Hepatocyte (in vitro differentiated cells): ENCODE measurements around the gene DDX11. TPM values are rescaled to one million over a fixed set of nuclear protein-coding genes. Genes with fewer than 3 reads are reported as not detected.
"Not testable (repeated sequence)": the region's sequence is repeated elsewhere in the genome, so short reads cannot be mapped to it uniquely, and the experiment has no call there.

Source experiments
- DNase-seq: peaks from one replicate; pipeline ENCODE4 v3.0.0-alpha.2; 2016; ENCODE audit warnings: low spot score
- H2AFZ ChIP-seq: fragments of 200-600 bp; sonication (generic); 2 replicates; pipeline ENCODE4 v1.6.0; 2016; ENCODE audit warnings: antibody characterized with exemption, mild to moderate bottlenecking
- H3K27ac ChIP-seq: fragments of 200-600 bp; sonication (generic); 2 replicates; pipeline ENCODE4 v1.5.1; 2016; ENCODE audit warnings: mild to moderate bottlenecking
- H3K27me3 ChIP-seq: fragments of 200-600 bp; sonication (generic); 2 replicates; pipeline ENCODE4 v1.6.1; 2016
- H3K36me3 ChIP-seq: fragments of 200-600 bp; sonication (generic); replicated peaks from 2 replicates; pipeline ENCODE4 v1.5.1; 2016; ENCODE audit warnings: low read depth; ENCODE audit not compliant: insufficient read depth
- H3K4me1 ChIP-seq: fragments of 200-600 bp; sonication (generic); 2 replicates; pipeline ENCODE4 v1.5.1; 2016; ENCODE audit warnings: mild to moderate bottlenecking, moderate library complexity; ENCODE audit not compliant: insufficient read depth
- H3K4me2 ChIP-seq: fragments of 200-600 bp; sonication (generic); 2 replicates; pipeline ENCODE4 v1.6.0; 2016
- H3K4me3 ChIP-seq: fragments of 200-600 bp; sonication (generic); 2 replicates; pipeline ENCODE4 v1.5.1; 2016; ENCODE audit warnings: mild to moderate bottlenecking
- H3K79me2 ChIP-seq: fragments of 200-600 bp; sonication (generic); 2 replicates; pipeline ENCODE4 v1.6.0; 2017; ENCODE audit warnings: mild to moderate bottlenecking
- H3K9me2 ChIP-seq: fragments of 200-600 bp; sonication (generic); replicated peaks from 2 replicates; pipeline ENCODE4 v1.6.0; 2017; ENCODE audit warnings: mild to moderate bottlenecking; ENCODE audit not compliant: insufficient read depth
- H3K9me3 ChIP-seq: fragments of 200-600 bp; sonication (generic); 2 replicates; pipeline ENCODE4 v1.5.1; 2016; ENCODE audit warnings: low read depth, mild to moderate bottlenecking
- H4K20me1 ChIP-seq: fragments of 200-600 bp; sonication (generic); 2 replicates; pipeline ENCODE4 v1.6.0; 2016; ENCODE audit warnings: mild to moderate bottlenecking; ENCODE audit not compliant: insufficient read depth, poor library complexity, severe bottlenecking
- EZH2 ChIP-seq: fragments of 200-600 bp; sonication (generic); IDR thresholded peaks from 2 replicates; pipeline ENCODE4 v1.6.1; 2016; ENCODE audit warnings: antibody characterized with exemption, mild to moderate bottlenecking, borderline replicate concordance
- EZH2phosphoT487 ChIP-seq: fragments of 200-600 bp; sonication (generic); IDR thresholded peaks from one replicate; pipeline ENCODE4 v1.6.1; 2018; ENCODE audit warnings: antibody characterized with exemption, mild to moderate bottlenecking, low read depth, moderate library complexity; ENCODE audit not compliant: unreplicated experiment, severe bottlenecking
- WGBS: methylation state at CpG from one replicate; pipeline ENCODE4 v1.1.6; 2016; ENCODE audit warnings: low lambda C conversion rate; ENCODE audit errors: missing lambda C conversion rate; 5-methylcytosine and 5-hydroxymethylcytosine counted together
- polyA plus RNA-seq: library from polyadenylated mRNA; unstranded; fragments of >200 nt; fragmentation: Nextera tagmentation; extraction: Ambion mirVana; gene quantifications from 2 replicates; pipeline ENCODE4 v1.2.1, GENCODE V29; 2016
- total RNA-seq: library from RNA; depleted of rRNA; stranded (reverse); fragments of >200 nt; gene quantifications from 2 replicates; pipeline ENCODE4 v1.2.3, GENCODE V29; 2014
- TF ChIP-seq, protein P1 (sequence below): fragments of 200-600 bp; sonication (generic); IDR thresholded peaks from 2 replicates; pipeline ENCODE4 v1.5.1; 2016; ENCODE audit warnings: antibody characterized with exemption, mild to moderate bottlenecking; ENCODE audit not compliant: poor library complexity

DDX11 gene
- total and polyA plus RNA-seq, 2 experiments from 2014 or later, result 24.8 to 29.7 TPM

DNA sequence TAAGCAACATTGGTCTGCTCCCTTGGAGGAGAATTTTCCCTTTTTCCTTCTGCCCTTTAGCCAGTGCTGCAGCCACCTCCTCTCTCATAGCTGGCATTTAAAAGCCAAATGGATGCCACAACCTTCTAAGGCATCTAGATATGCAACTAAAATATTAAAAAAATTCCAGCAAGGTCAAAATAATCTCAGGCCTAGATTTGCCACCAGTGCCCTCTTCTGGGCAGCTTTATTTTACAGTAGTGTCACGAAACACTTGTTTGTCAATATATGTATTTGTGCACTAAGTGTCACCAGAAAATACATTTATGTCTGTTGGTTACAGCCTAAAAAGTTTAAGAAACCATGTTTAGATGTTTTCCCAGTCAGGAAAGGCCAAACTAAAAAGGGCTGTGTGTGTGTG lies 19.7 kb upstream of the DDX11 start:
- not testable (repeated sequence) for H3K9me3 ChIP-seq, H3K9me2 ChIP-seq, H4K20me1 ChIP-seq, H3K79me2 ChIP-seq, H3K27ac ChIP-seq, H3K36me3 ChIP-seq, H3K4me2 ChIP-seq, H3K4me1 ChIP-seq, DNase-seq, H3K4me3 ChIP-seq, H2AFZ ChIP-seq, H3K27me3 ChIP-seq
- TF ChIP-seq, protein P1, sequence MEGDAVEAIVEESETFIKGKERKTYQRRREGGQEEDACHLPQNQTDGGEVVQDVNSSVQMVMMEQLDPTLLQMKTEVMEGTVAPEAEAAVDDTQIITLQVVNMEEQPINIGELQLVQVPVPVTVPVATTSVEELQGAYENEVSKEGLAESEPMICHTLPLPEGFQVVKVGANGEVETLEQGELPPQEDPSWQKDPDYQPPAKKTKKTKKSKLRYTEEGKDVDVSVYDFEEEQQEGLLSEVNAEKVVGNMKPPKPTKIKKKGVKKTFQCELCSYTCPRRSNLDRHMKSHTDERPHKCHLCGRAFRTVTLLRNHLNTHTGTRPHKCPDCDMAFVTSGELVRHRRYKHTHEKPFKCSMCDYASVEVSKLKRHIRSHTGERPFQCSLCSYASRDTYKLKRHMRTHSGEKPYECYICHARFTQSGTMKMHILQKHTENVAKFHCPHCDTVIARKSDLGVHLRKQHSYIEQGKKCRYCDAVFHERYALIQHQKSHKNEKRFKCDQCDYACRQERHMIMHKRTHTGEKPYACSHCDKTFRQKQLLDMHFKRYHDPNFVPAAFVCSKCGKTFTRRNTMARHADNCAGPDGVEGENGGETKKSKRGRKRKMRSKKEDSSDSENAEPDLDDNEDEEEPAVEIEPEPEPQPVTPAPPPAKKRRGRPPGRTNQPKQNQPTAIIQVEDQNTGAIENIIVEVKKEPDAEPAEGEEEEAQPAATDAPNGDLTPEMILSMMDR, result peak; percentile 34
- WGBS, result 84% methylated on average over 1 of the region's 1 CpG

DNA sequence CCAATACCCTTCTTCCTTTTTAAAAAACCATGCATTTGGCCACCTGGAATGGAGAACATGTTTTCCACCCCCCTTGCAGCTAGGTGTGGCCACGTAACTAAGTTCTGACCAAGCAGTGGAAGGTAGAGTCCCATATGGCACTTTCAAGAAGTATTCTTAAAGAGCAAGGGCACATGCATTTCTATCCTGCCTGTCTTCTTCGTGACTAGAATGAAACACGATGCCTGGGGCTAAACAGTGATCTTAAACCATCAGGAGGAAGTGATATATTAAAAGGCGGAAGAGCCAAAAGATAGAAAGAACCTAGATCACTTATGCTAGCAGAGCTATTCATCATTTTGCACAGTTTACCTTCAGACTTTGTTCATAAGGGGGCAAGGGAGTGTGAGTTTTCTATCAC lies 16.0 kb upstream of the DDX11 start:
- Histone ChIP-seq H3K79me2 (no peaks in the 10 kb centered on the region), H3K9me3 (no peaks in the 10 kb centered on the region), H4K20me1 (no peaks in the 10 kb centered on the region), H3K27me3 (no peaks in the 10 kb centered on the region), H3K4me1 (peaks cover 8% of the 10 kb centered on the region), H3K4me3 (no peak overlapping the region), H3K4me2 (no peak overlapping the region), H3K36me3 (no peaks in the 10 kb centered on the region), H3K27ac (no peak overlapping the region), H2AFZ (no peak overlapping the region), H3K9me2 (no peaks in the 10 kb centered on the region)
- no peak for TF ChIP-seq EZH2phosphoT487
- TF ChIP-seq, protein P1, result no peak
- no peak for TF ChIP-seq EZH2
- 57% methylated on average over 4 of the region's 4 CpGs for WGBS
- no peak for DNase-seq

DNA sequence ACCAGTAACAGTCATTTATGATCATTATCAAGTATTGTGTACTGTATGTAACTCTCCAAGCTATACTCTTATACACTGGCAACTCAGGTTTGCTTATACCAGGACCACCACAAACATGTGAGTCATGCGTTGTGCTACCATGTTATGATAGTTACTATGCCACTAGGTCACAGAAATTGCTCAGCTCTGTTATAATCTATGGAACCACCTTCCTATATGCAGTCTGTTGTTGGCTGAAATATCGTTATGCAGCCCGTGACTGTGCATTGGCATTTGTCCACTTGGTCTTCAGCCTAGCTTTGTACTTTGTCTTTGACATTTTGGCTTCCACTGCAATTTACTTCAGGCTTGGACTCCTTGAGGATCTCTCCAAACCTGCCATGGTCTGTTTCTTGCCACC lies 7.5 kb upstream of the DDX11 start:
- DNase-seq, H3K9me2 ChIP-seq, H2AFZ ChIP-seq, H3K9me3 ChIP-seq, H3K79me2 ChIP-seq, H3K4me1 ChIP-seq, H4K20me1 ChIP-seq, H3K36me3 ChIP-seq, H3K27ac ChIP-seq, H3K27me3 ChIP-seq, H3K4me2 ChIP-seq, H3K4me3 ChIP-seq: not testable (repeated sequence)
- 94% methylated on average over 3 of the region's 3 CpGs for WGBS

GRCh38 chr12:31067656-31068055 lies 6.0 kb upstream of the DDX11 start:
- H3K36me3 ChIP-seq, H4K20me1 ChIP-seq, H3K4me3 ChIP-seq, H3K79me2 ChIP-seq, H2AFZ ChIP-seq, H3K9me3 ChIP-seq, H3K9me2 ChIP-seq, DNase-seq, H3K4me1 ChIP-seq, H3K27ac ChIP-seq, H3K27me3 ChIP-seq, H3K4me2 ChIP-seq: not testable (repeated sequence)
- WGBS, result 81% methylated on average over 2 of the region's 2 CpGs

GRCh38 chr12:31070971-31071740 lies 2.5 kb upstream of the DDX11 start:
- not testable (repeated sequence) for H3K9me2 ChIP-seq, H3K27ac ChIP-seq, H3K4me1 ChIP-seq, H3K4me2 ChIP-seq, H4K20me1 ChIP-seq, DNase-seq, H3K4me3 ChIP-seq, H2AFZ ChIP-seq, H3K36me3 ChIP-seq, H3K27me3 ChIP-seq, H3K9me3 ChIP-seq, H3K79me2 ChIP-seq
- 97% methylated on average over 32 of the region's 53 CpGs for WGBS

DNA sequence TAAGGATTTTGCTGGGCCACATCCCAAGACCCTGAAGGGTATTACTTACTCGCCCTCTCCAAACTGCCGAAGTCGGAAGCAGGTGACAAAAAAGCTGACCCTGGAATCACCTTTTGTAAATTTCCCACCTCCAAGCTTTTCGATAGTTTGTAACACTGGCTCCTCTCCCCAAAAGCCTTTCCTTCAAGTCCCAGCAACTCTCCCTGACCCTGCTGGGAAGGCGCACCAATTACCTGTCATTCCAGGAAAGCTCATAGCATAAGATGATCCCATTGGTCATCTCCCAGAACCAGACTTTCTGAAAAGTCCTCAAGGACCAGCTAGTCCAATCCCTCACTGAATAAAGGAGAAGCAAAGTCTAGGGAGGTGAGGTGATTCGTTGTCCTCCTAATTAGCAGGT lies 698 bp upstream of the DDX11 start:
- H3K4me2 ChIP-seq, result peak overlapping the region; percentile 88
- H3K27ac ChIP-seq, result not testable (repeated sequence)
- 67% methylated on average over 5 of the region's 6 CpGs for WGBS

GRCh38 chr12:31074333-31074874 lies 744 bp downstream of the DDX11 start:
- WGBS, result 2% methylated on average over 16 of the region's 16 CpGs
- H3K4me2 ChIP-seq, result peak overlapping the region; percentile 88
- H3K9me2 ChIP-seq, H3K36me3 ChIP-seq, H3K9me3 ChIP-seq, H3K4me1 ChIP-seq, H4K20me1 ChIP-seq, H3K27me3 ChIP-seq: not testable (repeated sequence)
- peaks cover 14% of the 10 kb centered on the region for H3K79me2 ChIP-seq
- H3K4me3 ChIP-seq, result peak overlapping the region; percentile 62
- H3K27ac ChIP-seq, result peak overlapping the region; percentile 91
- peak; percentile 23 for DNase-seq
- peak overlapping the region; percentile 66 for H2AFZ ChIP-seq

More for the DNA sequence above, 698 bp upstream of the DDX11 start:
- H3K4me3 ChIP-seq, DNase-seq, H4K20me1 ChIP-seq, H3K9me2 ChIP-seq, H3K9me3 ChIP-seq, H3K36me3 ChIP-seq, H3K27me3 ChIP-seq, H3K4me1 ChIP-seq: not testable (repeated sequence)
- Histone ChIP-seq H3K79me2 (peaks cover 14% of the 10 kb centered on the region), H2AFZ (peak overlapping the region; percentile 80)
